Measurements from ENCODE around the gene TMEM207. TPM values are rescaled to one million over a fixed set of nuclear protein-coding genes. Genes with fewer than 3 reads are reported as not detected.
"Not testable (repeated sequence)": the region's sequence is repeated elsewhere in the genome, so short reads cannot be mapped to it uniquely, and the experiment has no call there.

TMEM207 gene
- total and polyA plus RNA-seq, 2 donors (not counting 1 experiment from before 2014, with no cell fraction given) = not detected

- Histone ChIP-seq H2AFZ (ENCODE audit: low read length) (no peak overlapping the region), H3K4me1 (ENCODE audit: control insufficient read depth, extremely low read depth, insufficient read depth, low read length) (no peaks in the 10 kb centered on the region), H3K27ac (ENCODE audit: insufficient read depth, low read length) (no peak overlapping the region), H3K4me2 (ENCODE audit: extremely low read depth, insufficient read depth, low read length) (no peak overlapping the region), H3K36me3 (ENCODE audit: control insufficient read depth, insufficient read depth, low read length) (no peaks in the 10 kb centered on the region), H3K4me3 (replicated peaks in 1 of 4; ENCODE audit: control extremely low read depth in 1 of 4, insufficient read depth in 1 of 4, low read depth in 3 of 4, low read length in 4 of 4) (no peak overlapping the region), H3K27me3 (ENCODE audit: control insufficient read depth, insufficient read depth, low read length) (no peaks in the 10 kb centered on the region), H4K20me1 (ENCODE audit: control insufficient read depth, extremely low read depth, insufficient read depth, low read length) (no peaks in the 10 kb centered on the region), H3K9ac (ENCODE audit: insufficient read depth, low read length) (no peak overlapping the region), H3K9me3 (ENCODE audit: control insufficient read depth, insufficient read depth, low read depth, low read length) (no peaks in the 10 kb centered on the region), H3K79me2 (ENCODE audit: control insufficient read depth, insufficient read depth, low read length) (no peaks in the 10 kb centered on the region)
- no peak for TF ChIP-seq EZH2 (IDR thresholded peaks at IDR 0.05; ENCODE audit: low read length, missing control alignments)
- TF ChIP-seq, protein P1, sequence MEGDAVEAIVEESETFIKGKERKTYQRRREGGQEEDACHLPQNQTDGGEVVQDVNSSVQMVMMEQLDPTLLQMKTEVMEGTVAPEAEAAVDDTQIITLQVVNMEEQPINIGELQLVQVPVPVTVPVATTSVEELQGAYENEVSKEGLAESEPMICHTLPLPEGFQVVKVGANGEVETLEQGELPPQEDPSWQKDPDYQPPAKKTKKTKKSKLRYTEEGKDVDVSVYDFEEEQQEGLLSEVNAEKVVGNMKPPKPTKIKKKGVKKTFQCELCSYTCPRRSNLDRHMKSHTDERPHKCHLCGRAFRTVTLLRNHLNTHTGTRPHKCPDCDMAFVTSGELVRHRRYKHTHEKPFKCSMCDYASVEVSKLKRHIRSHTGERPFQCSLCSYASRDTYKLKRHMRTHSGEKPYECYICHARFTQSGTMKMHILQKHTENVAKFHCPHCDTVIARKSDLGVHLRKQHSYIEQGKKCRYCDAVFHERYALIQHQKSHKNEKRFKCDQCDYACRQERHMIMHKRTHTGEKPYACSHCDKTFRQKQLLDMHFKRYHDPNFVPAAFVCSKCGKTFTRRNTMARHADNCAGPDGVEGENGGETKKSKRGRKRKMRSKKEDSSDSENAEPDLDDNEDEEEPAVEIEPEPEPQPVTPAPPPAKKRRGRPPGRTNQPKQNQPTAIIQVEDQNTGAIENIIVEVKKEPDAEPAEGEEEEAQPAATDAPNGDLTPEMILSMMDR (conservative IDR thresholded peaks at IDR 0.05 in 1 of 2, IDR thresholded peaks at IDR 0.05 in 1 of 2; ENCODE audit: low read depth in 1 of 2, low read length in 2 of 2) = no peak
- DNase-seq (ENCODE audit: low read depth in 2 of 2) = no peak
Observed at GRCh38 chr3:190486533-190486864, 36.8 kb upstream of the TMEM207 start.

DNA sequence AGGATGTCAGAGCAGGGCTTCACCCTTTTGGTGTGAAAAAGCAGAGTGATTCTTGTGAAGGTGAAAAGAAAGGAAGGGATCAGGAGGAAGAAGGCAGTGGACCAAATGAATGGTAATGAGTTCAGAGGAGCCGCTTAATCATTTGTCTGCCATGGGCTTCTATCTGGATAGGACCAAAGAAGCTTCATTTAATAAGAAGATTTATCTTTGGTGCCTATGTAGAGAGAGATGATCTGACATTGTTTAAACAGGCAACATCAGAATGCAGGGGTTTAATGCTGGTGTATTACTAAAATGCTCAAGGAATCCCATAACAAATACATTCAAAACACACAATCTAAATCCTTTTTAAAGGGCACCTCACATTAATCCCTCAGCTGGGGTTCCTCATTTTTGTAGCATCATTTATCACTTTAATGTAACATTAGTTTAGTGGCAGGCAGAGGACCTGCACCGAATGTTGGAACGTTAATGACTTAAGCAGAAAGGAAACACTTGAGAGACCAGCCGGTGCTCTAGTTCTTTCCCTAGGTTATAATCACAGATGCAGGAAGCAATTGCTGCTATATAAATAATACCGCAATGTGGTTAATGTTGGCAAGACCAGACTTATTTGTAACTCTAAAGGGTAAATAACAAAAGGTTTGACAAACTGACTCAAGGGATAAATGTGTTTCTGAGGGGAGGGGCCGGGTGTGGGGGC lies 36.3 kb upstream of the TMEM207 start:
- Histone ChIP-seq H4K20me1 (ENCODE audit: control insufficient read depth, extremely low read depth, insufficient read depth, low read length) (no peaks in the 10 kb centered on the region), H3K4me2 (ENCODE audit: extremely low read depth, insufficient read depth, low read length) (no peak overlapping the region), H3K4me3 (replicated peaks in 1 of 4; ENCODE audit: control extremely low read depth in 1 of 4, insufficient read depth in 1 of 4, low read depth in 3 of 4, low read length in 4 of 4) (no peak overlapping the region), H3K9ac (ENCODE audit: insufficient read depth, low read length) (no peak overlapping the region), H3K27ac (ENCODE audit: insufficient read depth, low read length) (no peak overlapping the region), H3K4me1 (ENCODE audit: control insufficient read depth, extremely low read depth, insufficient read depth, low read length) (no peaks in the 10 kb centered on the region), H3K79me2 (ENCODE audit: control insufficient read depth, insufficient read depth, low read length) (no peaks in the 10 kb centered on the region), H3K9me3 (ENCODE audit: control insufficient read depth, insufficient read depth, low read depth, low read length) (no peaks in the 10 kb centered on the region), H3K27me3 (ENCODE audit: control insufficient read depth, insufficient read depth, low read length) (no peaks in the 10 kb centered on the region), H3K36me3 (ENCODE audit: control insufficient read depth, insufficient read depth, low read length) (no peaks in the 10 kb centered on the region), H2AFZ (ENCODE audit: low read length) (no peak overlapping the region)
- TF ChIP-seq, protein P1 (conservative IDR thresholded peaks at IDR 0.05 in 1 of 2, IDR thresholded peaks at IDR 0.05 in 1 of 2; ENCODE audit: low read depth in 1 of 2, low read length in 2 of 2) = no peak
- TF ChIP-seq EZH2 (IDR thresholded peaks at IDR 0.05; ENCODE audit: low read length, missing control alignments) = no peak
- DNase-seq (ENCODE audit: low read depth in 2 of 2) = peak; percentile 14 to 69

GRCh38 chr3:190481779-190482178 lies 32.1 kb upstream of the TMEM207 start:
- no peak overlapping the region for H3K9ac ChIP-seq (ENCODE audit: insufficient read depth, low read length)
- no peak overlapping the region for H2AFZ ChIP-seq (ENCODE audit: low read length)
- TF ChIP-seq EZH2 (IDR thresholded peaks at IDR 0.05; ENCODE audit: low read length, missing control alignments) = no peak
- TF ChIP-seq, protein P1 (conservative IDR thresholded peaks at IDR 0.05 in 1 of 2, IDR thresholded peaks at IDR 0.05 in 1 of 2; ENCODE audit: low read depth in 1 of 2, low read length in 2 of 2) = no peak
- H3K79me2 ChIP-seq (ENCODE audit: control insufficient read depth, insufficient read depth, low read length) = no peaks in the 10 kb centered on the region
- no peaks in the 10 kb centered on the region for H3K9me3 ChIP-seq (ENCODE audit: control insufficient read depth, insufficient read depth, low read depth, low read length)
- no peaks in the 10 kb centered on the region for H4K20me1 ChIP-seq (ENCODE audit: control insufficient read depth, extremely low read depth, insufficient read depth, low read length)
- H3K27me3 ChIP-seq (ENCODE audit: control insufficient read depth, insufficient read depth, low read length) = no peaks in the 10 kb centered on the region
- no peak overlapping the region for H3K4me3 ChIP-seq (replicated peaks in 1 of 4; ENCODE audit: control extremely low read depth in 1 of 4, insufficient read depth in 1 of 4, low read depth in 3 of 4, low read length in 4 of 4)
- no peaks in the 10 kb centered on the region for H3K36me3 ChIP-seq (ENCODE audit: control insufficient read depth, insufficient read depth, low read length)
- DNase-seq (ENCODE audit: low read depth in 2 of 2) = peak in 1 of 2 donors; percentile 6
- no peak overlapping the region for H3K27ac ChIP-seq (ENCODE audit: insufficient read depth, low read length)
- no peak overlapping the region for H3K4me2 ChIP-seq (ENCODE audit: extremely low read depth, insufficient read depth, low read length)
- H3K4me1 ChIP-seq (ENCODE audit: control insufficient read depth, extremely low read depth, insufficient read depth, low read length) = no peaks in the 10 kb centered on the region

- not testable (repeated sequence) for H3K79me2 ChIP-seq (ENCODE audit: control insufficient read depth, insufficient read depth, low read length); H3K27me3 ChIP-seq (ENCODE audit: control insufficient read depth, insufficient read depth, low read length); H3K4me1 ChIP-seq (ENCODE audit: control insufficient read depth, extremely low read depth, insufficient read depth, low read length); H4K20me1 ChIP-seq (ENCODE audit: control insufficient read depth, extremely low read depth, insufficient read depth, low read length); H3K4me2 ChIP-seq (ENCODE audit: extremely low read depth, insufficient read depth, low read length); H3K9ac ChIP-seq (ENCODE audit: insufficient read depth, low read length); H3K9me3 ChIP-seq (ENCODE audit: control insufficient read depth, insufficient read depth, low read depth, low read length); H3K4me3 ChIP-seq (replicated peaks in 1 of 4; ENCODE audit: control extremely low read depth in 1 of 4, insufficient read depth in 1 of 4, low read depth in 3 of 4, low read length in 4 of 4); H2AFZ ChIP-seq (ENCODE audit: low read length); DNase-seq (ENCODE audit: low read depth in 2 of 2); H3K27ac ChIP-seq (ENCODE audit: insufficient read depth, low read length); H3K36me3 ChIP-seq (ENCODE audit: control insufficient read depth, insufficient read depth, low read length)
Observed at GRCh38 chr3:190473261-190473660, 23.6 kb upstream of the TMEM207 start.
